Thoracic aorta endothelial cell (primary cell): Measurements from ENCODE around the gene MAN2B2. TPM values are rescaled to one million over a fixed set of nuclear protein-coding genes. Genes with fewer than 3 reads are reported as not detected.

Experiments used
- total RNA-seq: library from RNA; depleted of rRNA; stranded (reverse); fragments of >200 nt; gene quantifications from 2 replicates; pipeline ENCODE4 v1.2.3, GENCODE V29; 2012

MAN2B2 gene
- 12.9 and 14.9 TPM in 2 replicates for total RNA-seq

GRCh38 chr4:6574747-6575502 is at the start of gene MAN2B2:
TSS of gene MAN2B2 (plus strand) at chr4:6575189. CDS start at chr4:6575211, 22 bp downstream.

DNA sequence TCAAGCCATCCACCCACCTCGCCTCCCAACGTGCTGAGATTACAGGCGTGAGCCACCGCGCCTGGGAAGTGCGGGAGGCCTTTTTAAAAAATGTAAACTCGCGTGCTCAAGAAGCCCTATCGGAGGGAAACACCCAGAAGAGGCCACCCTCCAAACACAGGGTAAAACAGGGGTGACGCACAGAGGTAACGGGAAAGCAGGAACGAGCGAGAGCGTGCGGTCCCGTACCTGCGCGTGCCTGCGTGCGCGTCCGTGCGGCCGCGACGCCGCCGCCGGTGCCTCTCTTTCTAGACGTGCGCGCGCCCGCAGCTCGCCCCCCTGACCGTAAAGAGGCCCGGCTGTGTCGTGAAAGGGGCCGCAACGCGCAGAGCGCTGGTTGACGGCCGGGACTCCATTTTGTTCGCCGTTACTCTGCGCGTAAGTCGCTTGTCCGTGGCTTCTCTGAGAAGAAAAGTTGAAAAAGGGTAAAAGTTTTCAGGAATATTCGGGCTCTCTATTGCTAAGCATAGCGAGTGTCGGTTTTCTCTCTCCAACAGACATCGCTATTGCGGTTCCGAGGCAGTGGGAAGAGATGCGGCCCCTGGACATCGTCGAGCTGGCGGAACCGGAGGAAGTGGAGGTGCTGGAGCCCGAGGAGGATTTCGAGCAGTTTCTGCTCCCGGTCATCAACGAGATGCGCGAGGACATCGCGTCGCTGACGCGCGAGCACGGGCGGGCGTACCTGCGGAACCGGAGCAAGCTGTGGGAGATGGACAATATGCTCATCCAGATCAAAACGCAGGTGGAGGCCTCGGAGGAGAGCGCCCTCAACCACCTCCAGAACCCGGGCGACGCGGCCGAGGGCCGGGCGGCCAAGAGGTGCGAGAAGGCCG is 65.5 kb downstream of the MAN2B2 start, which contains the start of gene MRFAP1:
MRFAP1 (plus strand) TSS at position 394 of the 872 bp plus-strand sequence; CDS start at position 572, 178 bp downstream.

Other genes starting within 250 kb of the MAN2B2 start
- gene PPP2R2C, start 102.6 kb upstream of the MAN2B2 start, total RNA-seq, result under 0.01 TPM in 1 of 2 replicates, not detected in the other
- 181 and 216 TPM in 2 replicates for gene MRFAP1, start 65.5 kb downstream of the MAN2B2 start, total RNA-seq
- gene S100P, start 118.7 kb downstream of the MAN2B2 start, total RNA-seq, result not detected in 2 replicates
- 45.0 and 52.9 TPM in 2 replicates for gene MRFAP1L1, start 134.7 kb downstream of the MAN2B2 start, total RNA-seq
- 7.2 and 7.8 TPM in 2 replicates for gene BLOC1S4, start 141.0 kb downstream of the MAN2B2 start, total RNA-seq
- gene KIAA0232, start 207.5 kb downstream of the MAN2B2 start, total RNA-seq, result 22.0 and 23.3 TPM in 2 replicates